Subcutaneous adipose tissue (tissue), 4 donors: ENCODE measurements around the gene FREY1. TPM values are rescaled to one million over a fixed set of nuclear protein-coding genes. Genes with fewer than 3 reads are reported as not detected.

Experiments
- total RNA-seq, 4 donors: library from RNA; depleted of rRNA; stranded (reverse); fragments of >200 nt; gene quantifications; one replicate each; pipeline ENCODE4 v1.1.0, GENCODE V29; 2016
- TF ChIP-seq, protein P1 (sequence below): fragments of 450-650 bp; IDR thresholded peaks from one replicate; pipeline ENCODE4 v1.5.1; 2016; ENCODE audit warnings: low read depth, mild to moderate bottlenecking, control low read depth, antibody characterized with exemption, moderate library complexity

FREY1 gene
- total RNA-seq, 4 donors from 2014 or later: 3.0 TPM; not detected in 3

DNA sequence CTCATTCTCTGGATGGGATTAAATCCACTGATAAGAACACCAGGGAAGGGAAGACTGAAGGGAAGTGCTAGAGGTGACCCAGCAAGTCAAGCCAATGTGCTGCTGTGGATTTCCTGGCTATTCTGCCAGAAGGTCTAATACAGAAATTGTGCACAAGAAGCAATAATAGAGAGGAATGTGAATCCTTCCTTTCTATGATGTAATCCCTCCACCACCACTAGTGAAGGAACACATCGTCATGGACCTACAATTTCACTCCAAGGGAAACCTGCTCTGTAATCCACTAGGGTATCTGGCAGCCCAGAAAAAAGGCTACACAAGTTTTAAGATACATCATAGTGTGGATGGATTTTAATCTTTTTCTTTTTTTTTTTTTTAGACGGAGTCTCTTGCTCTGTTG is 32.8 kb upstream of the FREY1 start:
- TF ChIP-seq, protein P1, sequence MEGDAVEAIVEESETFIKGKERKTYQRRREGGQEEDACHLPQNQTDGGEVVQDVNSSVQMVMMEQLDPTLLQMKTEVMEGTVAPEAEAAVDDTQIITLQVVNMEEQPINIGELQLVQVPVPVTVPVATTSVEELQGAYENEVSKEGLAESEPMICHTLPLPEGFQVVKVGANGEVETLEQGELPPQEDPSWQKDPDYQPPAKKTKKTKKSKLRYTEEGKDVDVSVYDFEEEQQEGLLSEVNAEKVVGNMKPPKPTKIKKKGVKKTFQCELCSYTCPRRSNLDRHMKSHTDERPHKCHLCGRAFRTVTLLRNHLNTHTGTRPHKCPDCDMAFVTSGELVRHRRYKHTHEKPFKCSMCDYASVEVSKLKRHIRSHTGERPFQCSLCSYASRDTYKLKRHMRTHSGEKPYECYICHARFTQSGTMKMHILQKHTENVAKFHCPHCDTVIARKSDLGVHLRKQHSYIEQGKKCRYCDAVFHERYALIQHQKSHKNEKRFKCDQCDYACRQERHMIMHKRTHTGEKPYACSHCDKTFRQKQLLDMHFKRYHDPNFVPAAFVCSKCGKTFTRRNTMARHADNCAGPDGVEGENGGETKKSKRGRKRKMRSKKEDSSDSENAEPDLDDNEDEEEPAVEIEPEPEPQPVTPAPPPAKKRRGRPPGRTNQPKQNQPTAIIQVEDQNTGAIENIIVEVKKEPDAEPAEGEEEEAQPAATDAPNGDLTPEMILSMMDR: no peak

DNA sequence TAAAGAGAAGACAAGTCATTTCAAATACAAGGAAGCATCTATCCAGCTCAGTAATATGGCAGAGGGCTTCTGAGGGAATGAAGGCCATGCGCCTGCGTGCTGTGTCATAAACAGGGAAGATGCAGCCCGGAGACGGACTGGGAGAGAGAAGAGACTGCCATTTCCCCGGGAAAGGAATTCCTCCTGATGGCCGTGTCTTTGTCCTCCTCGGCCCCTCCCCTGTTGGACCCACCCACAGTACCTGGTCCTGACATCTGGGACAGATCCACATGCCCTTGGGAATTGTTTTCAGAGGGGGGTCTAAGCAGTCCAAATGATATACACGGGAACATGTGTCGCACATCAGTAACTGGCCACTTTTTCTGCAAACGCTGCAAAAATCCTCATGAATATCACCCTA is 30.8 kb upstream of the FREY1 start:
- TF ChIP-seq, protein P1: no peak

DNA sequence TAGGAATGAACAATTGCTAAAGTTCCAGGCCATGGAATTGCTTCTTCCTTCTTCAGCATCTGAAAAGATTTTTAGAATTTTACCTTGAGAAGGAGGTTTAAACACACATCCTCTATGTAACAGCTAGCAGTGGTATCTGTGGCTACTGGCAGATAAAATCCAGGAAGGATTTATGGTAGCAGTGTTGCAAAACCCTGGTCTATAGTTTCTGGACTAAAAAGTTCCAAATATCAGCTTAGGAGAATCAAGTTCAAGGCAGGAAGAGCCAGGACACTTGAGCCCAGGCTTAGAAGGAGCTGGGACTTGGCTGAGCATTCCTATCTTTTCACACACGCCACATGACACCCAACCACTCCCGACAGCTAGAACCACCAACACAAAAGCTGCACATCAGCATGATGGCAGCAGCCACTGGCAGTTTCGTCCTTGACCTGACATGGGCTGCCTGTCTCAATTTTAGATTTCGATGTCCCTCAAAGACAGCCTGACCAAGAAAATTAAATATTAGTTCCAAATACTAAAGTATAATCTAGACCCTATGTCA is 29.5 kb upstream of the FREY1 start:
- TF ChIP-seq, protein P1: no peak

DNA sequence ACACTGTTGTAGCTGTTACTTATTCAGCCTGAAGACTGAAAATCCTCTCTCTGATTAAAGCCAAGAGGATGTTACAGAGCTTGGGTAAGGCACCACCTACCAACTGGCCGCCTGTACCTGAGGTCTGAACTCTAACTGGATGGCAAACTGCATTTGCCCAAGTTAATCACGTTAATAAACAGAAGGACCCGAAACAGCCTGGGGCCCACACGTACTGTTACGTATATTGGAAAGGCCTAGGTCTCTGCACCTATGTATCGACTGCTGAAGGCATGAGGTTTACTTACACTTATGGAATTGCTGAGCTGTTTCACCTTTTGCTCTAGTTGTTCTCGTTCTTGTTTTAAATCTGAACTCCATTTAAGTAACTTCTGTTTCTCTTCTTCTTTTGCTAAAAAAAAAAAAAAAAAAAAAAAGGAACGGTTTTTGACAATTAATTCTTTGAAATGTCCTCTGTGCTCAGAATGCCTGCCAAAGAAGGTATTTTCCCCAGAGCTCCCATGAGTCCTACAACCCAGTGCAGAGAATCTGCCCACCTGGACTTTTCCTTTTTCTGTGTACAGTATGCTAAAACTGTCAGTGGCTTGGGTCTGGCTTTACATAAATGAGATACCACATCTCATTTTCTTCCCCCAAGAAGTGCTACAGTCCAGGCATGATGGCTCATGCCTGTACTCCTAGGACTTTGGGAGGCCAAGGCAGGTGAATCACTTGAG is 28.4 kb upstream of the FREY1 start:
- TF ChIP-seq, protein P1: no peak

DNA sequence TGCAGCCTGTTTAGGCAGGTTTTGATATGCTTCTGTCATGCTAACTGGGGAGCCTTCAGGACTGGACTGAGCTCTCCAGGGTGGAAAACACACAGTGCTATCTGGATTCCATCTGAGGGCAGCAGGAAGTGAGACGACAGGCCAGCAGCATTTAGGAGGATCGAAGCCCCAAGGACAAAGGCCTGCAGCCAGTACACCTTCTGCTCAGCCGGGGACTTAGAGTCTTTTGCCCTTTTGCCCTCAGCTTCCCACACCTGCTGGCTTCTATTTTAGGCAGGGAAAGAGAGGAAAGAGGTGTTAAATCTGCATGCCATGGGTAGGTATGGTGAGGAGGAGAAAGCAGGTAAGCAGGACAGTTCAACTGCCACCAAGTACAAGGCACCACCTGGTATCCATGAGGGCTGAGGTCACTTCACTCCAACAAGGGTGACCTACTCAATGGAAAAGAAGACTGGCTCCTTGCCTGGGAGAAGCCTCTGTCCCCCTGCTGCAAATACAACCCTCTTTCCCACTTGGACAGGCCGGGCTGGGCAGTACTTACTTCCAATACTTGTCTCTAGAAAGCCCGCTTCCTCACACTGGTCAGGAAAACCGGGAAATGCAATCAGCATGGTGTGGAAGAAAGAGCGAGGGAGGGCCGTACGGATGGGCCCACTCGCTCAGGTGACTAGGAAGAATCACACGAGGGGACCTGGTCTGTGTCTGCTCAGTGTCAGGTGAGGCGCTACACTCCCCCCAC is 27.7 kb upstream of the FREY1 start:
- TF ChIP-seq, protein P1: no peak

DNA sequence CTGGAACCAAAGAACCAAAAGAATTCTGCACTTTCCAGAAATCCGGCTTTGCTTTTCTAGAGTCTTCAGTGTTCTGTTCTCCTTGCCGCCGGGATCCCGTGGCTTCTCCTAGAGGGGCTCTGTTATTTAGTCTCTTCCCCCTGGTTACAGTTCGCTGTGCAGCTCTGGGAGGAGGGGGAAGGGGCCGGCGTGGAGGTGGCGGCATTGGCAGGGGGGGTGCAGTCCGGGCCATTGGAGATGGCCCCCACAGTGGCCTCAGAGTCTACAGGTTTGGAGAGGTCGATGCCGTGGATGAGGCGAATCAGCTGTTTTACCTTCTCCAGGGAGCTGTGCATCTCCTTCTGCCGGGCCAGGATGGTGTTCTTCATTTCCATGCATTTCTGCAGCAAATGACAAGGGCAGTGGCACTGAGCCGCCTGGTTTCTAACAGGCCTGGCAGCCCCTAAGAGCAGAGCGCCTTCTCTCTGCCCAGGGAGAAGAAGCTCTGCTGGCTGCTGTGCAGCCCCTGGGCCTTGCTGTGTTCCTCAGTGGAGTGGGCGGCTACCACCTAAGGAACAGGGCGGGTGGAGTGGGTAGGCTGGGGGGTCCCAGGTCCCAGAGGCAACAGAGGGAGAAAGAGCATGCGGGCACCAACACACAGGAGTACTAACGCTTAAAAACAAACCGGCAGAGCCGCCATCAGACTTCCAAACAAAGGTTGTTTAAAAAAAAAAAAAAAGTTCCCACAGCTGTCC is 26.9 kb upstream of the FREY1 start:
- TF ChIP-seq, protein P1: no peak
